Muscle of arm (tissue), 12 donors: ENCODE results near the gene SOX2. TPM values are rescaled to one million over a fixed set of nuclear protein-coding genes. Genes with fewer than 3 reads are reported as not detected.
"Not testable (repeated sequence)": the region's sequence is repeated elsewhere in the genome, so short reads cannot be mapped to it uniquely, and the experiment has no call there.

Experiments used
- DNase-seq: peaks from one replicate; pipeline ENCODE4 v3.0.0-alpha.2; 2013
- polyA plus RNA-seq, 12 donors: library from polyadenylated mRNA; unstranded; fragments of 120-200 nt; gene quantifications; one replicate each; pipeline ENCODE4 v1.2.1, GENCODE V29; 2013; ENCODE audit not compliant: insufficient read length in 12 of 12

Gene SOX2
- polyA plus RNA-seq, 12 donors: 0.13 to 3.3 (median 0.38) TPM; not detected in 2

- no peak for DNase-seq
These were observed 44.2 kb downstream of the SOX2 start for GRCh38 chr3:181755959-181756358.

- DNase-seq: no peak
These were observed 45.0 kb downstream of the SOX2 start for GRCh38 chr3:181756645-181757297.

GRCh38 chr3:181757694-181758306 lies 46.1 kb downstream of the SOX2 start:
- no peak for DNase-seq

- no peak for DNase-seq
These were observed 50.2 kb downstream of the SOX2 start for GRCh38 chr3:181761906-181762305.

DNA sequence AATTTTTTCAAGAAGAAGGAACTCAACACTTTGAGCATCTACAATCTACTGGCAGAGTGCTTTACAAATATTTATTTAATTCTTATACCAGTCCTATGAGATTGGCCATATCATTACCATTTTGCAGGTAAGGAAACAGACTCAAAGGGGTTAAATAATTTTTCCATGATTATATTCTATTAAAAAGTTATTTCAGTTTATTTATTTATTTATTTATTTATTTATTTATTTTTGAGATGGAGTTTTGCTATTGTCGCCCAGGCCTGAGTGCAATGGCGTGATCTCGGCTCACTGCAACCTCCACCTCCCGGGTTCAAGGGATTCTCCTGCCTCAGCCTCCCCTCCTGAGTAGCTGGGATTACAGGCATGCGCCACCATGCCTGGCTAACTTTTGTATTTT lies 52.3 kb downstream of the SOX2 start:
- DNase-seq: not testable (repeated sequence)
